Skeletal muscle tissue (tissue), 4 donors: ENCODE measurements around the gene RBCK1. TPM values are rescaled to one million over a fixed set of nuclear protein-coding genes. Genes with fewer than 3 reads are reported as not detected.
"Not testable (repeated sequence)": the region's sequence is repeated elsewhere in the genome, so short reads cannot be mapped to it uniquely, and the experiment has no call there.

Source experiments
- H3K27ac ChIP-seq: one replicate; pipeline ENCODE4 v1.7.0; 2013; ENCODE audit warnings: mild to moderate bottlenecking, low read depth, low read length, inconsistent platforms
- H3K27me3 ChIP-seq, 3 donors: one replicate each; pipeline ENCODE4 v1.7.0; 2013; ENCODE audit warnings: low read length in 3 of 3; ENCODE audit not compliant: control insufficient read depth in 3 of 3, insufficient read depth in 3 of 3
- H3K36me3 ChIP-seq, 3 donors: one replicate each; pipeline ENCODE4 v1.7.0; 2013; ENCODE audit warnings: low read length in 3 of 3; ENCODE audit not compliant: control insufficient read depth in 3 of 3, insufficient read depth in 3 of 3
- H3K4me1 ChIP-seq, 3 donors: one replicate each; pipeline ENCODE4 v1.7.0; 2013; ENCODE audit warnings: low read length in 3 of 3, mild to moderate bottlenecking in 3 of 3; ENCODE audit not compliant: control insufficient read depth in 3 of 3, insufficient read depth in 3 of 3
- H3K4me3 ChIP-seq, 3 donors: one replicate each; pipeline ENCODE4 v1.7.0; 2013; ENCODE audit warnings: low read length in 3 of 3
- H3K9ac ChIP-seq, 3 donors: one replicate each; pipeline ENCODE4 v1.7.0; 2013; ENCODE audit warnings: low read length in 3 of 3, mild to moderate bottlenecking in 3 of 3, moderate library complexity in 2 of 3, low read depth in 1 of 3
- H3K9me3 ChIP-seq, 3 donors: one replicate each; pipeline ENCODE4 v1.7.0; 2013; ENCODE audit warnings: low read length in 3 of 3; ENCODE audit not compliant: control insufficient read depth in 3 of 3
- total RNA-seq: library from RNA; depleted of rRNA; stranded (reverse); fragments of >200 nt; gene quantifications from one replicate; pipeline ENCODE4 v1.2.3, GENCODE V29; 2014
- donor health status: Osteomylitis.

RBCK1 gene
- total RNA-seq, 1 donor from 2014 or later, result 29.2 TPM

DNA sequence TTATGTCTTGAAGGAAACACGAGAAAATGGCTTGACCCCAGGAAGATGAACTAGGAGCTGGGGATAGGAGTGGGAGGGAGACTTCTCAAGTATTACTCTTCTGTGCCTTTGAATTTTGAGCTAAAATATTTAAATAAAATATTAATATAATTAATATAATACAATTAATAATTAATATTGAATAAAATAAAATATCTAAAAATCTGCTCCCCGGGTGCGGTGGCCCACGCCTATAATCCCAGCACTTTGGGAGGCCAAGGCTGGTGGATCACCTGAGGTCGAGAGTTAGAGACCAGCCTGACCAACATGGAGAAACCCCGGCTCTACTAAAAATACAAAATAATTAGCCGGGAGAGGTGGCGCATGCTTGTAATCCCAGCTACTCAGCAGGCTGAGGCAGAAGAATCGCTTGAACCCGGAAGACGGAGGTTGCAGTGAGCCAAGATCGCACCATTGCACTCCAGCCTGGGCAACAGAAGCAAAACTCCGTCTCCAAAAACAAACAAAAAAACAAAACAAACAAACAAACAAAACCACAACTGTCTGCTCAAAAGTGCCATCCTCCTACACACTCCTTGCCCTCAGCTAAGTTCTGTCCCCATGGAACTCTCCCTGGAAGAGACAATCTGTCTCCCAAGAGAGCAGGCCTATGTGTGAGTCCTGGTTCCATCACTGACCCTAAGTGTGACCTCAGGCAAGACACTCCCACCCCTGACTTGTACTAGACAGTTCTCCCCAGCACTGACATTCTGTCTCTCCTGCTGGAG lies 41.2 kb upstream of the RBCK1 start:
- Histone ChIP-seq H3K27me3 (peaks cover 0 to 3% (median 0%) of the 10 kb centered on the region in 3 donors), H3K4me3 (no peak overlapping the region), H3K9ac (no peak overlapping the region), H3K4me1 (peaks cover 6 to 16% (median 12%) of the 10 kb centered on the region in 3 donors), H3K36me3 (no peaks in the 10 kb centered on the region), H3K27ac (no peak overlapping the region), H3K9me3 (no peaks in the 10 kb centered on the region)

DNA sequence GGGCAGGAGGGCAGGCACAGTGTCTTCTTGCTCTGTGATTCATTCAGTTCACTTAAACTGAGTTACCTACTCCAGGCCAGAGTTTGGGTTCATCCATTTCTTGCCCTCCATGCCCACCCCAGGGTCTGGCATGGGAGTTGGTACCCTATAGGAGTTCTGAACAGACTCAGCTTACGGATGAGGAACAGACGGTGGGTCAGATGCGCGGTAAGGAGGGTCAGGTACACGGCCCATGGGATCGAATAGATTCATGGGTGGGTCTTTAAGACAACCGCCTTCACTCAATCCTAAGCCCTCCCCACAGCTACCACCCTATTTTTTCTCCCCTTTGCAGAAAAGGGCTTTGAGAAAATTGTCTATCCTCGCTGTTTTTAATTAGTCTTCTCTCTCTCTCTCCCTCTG lies 40.6 kb upstream of the RBCK1 start:
- Histone ChIP-seq H3K4me3 (no peak overlapping the region), H3K27ac (no peak overlapping the region), H3K9me3 (no peaks in the 10 kb centered on the region), H3K4me1 (peaks cover 11 to 20% (median 13%) of the 10 kb centered on the region in 3 donors), H3K36me3 (no peaks in the 10 kb centered on the region), H3K9ac (no peak overlapping the region), H3K27me3 (peaks cover 0 to 3% (median 0%) of the 10 kb centered on the region in 3 donors)

DNA sequence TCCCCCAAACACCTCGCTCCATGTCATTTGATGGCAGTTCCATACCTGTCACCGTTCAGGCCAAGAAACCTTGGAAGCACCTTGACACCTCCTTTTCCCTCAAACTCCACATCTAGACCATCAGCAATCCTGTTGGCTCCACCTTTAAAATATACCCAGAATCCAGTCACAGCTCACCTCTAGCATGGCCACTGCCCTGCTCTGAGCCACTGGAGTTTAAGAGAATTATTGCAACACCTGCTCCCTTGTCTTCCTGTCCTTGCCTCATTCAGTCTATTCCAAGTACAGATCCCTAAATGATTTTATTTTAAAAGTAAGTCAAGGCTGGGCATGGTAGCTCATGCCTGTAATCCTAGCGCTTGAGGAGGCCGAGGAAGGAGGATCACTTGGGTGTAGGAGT lies 39.2 kb upstream of the RBCK1 start:
- peaks cover 0 to 3% (median 0%) of the 10 kb centered on the region in 3 donors for H3K27me3 ChIP-seq
- H3K36me3 ChIP-seq, result no peaks in the 10 kb centered on the region
- H3K4me3 ChIP-seq, result no peak overlapping the region
- no peak overlapping the region for H3K27ac ChIP-seq
- H3K9ac ChIP-seq, result no peak overlapping the region
- no peaks in the 10 kb centered on the region for H3K9me3 ChIP-seq
- H3K4me1 ChIP-seq, result peaks cover 11 to 23% (median 15%) of the 10 kb centered on the region in 3 donors

DNA sequence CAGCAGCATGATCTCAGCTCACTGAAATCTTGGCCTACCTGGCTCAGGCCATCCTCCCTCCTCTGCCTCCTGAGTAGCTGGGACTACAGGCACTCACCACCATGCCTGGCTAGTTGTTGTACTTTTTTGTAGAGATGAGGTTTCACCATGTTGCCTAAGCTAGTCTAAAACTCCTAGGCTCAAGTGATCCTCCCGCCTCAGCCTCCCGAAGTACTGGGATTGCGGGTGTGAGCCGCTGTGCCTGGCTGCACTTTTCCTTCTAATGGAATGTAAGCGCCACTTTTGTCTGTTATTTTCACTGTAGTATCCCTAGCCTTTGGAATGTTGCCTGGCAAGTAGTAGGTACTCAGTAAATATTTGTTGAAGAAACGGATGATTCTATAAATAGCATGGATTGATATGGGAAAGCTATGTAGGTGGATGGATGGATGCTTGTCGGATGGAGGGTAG lies 37.9 kb upstream of the RBCK1 start:
- H3K36me3 ChIP-seq, result no peaks in the 10 kb centered on the region
- no peaks in the 10 kb centered on the region for H3K9me3 ChIP-seq
- H3K27ac ChIP-seq, result no peak overlapping the region
- H3K9ac ChIP-seq, result no peak overlapping the region
- peaks cover 11 to 23% (median 15%) of the 10 kb centered on the region in 3 donors for H3K4me1 ChIP-seq
- H3K27me3 ChIP-seq, result peaks cover 0 to 3% (median 0%) of the 10 kb centered on the region in 3 donors
- H3K4me3 ChIP-seq, result no peak overlapping the region

DNA sequence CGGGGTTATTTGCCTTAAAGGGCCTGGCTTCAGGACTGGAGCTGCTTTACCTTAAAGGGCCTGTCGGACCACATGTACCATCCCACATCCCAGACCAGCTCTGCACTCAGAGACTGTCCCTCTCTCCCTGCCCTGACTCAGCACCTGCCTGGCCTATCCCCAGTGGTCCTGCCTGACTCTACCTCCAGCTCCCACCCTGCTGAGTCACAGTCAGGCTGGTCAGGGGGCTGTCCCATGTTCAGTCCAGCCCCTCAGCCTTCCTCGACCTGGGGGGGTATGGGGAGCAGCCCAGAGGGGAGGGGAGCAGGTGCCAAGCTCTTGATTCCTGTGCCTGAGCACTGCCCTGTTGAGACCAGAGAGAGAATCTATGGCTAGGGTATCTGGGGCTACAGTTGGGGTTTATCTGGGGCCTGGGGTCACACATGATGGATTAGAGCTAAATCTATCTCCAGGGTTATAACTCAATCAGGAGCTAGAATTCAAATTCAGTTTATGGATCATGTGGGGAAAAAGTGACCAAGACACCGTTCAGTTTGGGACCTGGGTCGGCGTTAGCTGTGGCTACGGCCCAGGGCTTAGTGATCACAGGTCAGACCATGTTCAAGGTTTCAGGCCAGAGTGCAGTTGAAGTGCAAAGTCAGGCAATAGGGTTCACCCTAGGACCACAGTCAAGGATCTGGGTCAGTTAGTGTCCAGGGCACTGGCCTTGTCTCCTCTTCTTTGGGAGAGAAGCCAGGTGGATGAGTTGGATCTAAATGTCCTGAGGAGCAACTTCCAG lies 36.9 kb upstream of the RBCK1 start:
- no peak overlapping the region for H3K27ac ChIP-seq
- H3K9me3 ChIP-seq, result no peaks in the 10 kb centered on the region
- peaks cover 11 to 23% (median 15%) of the 10 kb centered on the region in 3 donors for H3K4me1 ChIP-seq
- no peaks in the 10 kb centered on the region for H3K27me3 ChIP-seq
- no peaks in the 10 kb centered on the region for H3K36me3 ChIP-seq
- H3K4me3 ChIP-seq, result no peak overlapping the region
- no peak overlapping the region for H3K9ac ChIP-seq

DNA sequence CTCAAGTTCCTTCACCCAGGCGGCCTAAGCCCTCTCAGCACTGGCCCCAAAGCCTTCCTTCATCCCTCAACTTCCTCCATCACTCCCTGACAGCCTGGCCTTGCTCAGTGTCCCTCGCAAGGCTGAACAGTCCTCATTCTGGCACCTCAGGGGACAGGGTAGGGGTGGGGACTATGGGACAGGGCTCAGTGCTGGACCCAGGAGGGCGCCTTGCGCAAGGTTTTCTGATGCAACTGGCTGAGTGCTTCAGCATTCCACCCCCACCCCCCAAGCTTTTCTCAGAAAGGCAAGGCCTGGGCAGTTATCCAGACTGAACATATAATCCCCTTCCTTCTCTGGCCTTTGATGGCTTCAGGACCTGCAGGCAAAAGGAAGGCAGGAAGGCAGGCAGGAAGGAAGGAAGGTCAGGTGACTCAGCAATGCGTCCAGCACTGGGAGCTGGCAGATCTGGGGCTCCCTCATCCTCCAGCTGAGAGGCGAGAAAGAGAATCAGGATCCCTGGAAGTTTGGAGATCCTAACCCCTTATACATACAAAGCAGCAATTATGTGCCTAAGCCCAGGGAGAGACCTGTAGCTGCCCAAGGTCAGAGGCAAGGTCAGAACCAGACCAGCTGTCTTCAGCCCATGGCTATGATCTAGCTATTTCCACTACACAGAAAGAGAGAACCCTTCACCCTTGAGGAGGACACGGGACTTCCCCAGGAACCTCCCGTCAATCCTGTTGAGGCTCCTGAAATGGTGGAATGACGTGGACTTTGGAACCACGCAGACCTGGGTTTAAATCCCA lies 36.1 kb upstream of the RBCK1 start:
- H3K4me1 ChIP-seq, result peaks cover 11 to 23% (median 15%) of the 10 kb centered on the region in 3 donors
- H3K36me3 ChIP-seq, result no peaks in the 10 kb centered on the region
- no peak overlapping the region for H3K9ac ChIP-seq
- no peaks in the 10 kb centered on the region for H3K9me3 ChIP-seq
- H3K27me3 ChIP-seq, result no peaks in the 10 kb centered on the region
- no peak overlapping the region for H3K4me3 ChIP-seq
- H3K27ac ChIP-seq, result no peak overlapping the region

DNA sequence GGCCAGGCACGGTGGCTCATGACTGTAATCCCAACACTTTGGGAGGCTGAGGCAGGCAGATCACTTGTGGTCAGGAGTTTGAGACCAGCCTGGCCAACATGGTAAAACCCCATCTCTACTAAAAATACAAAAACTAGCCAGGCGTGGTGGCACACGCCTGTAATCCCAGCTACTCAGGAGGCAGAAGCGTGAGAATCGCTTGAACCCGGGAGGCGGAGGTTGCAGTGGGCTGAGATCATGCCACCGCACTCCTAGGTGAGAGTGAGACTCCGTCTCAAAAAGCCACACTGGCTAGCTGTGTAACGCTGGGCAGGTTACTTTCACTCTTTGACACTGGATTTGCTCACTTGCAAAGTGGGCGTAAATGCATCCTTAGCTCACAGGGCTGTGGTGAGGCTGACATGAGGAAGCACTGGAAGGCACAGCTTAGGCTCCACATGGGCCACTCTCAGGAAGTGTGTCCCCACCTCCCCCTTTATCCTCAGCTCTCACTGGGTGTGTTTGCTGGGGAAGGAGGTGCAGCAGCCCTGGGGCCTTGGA lies 35.5 kb upstream of the RBCK1 start:
- not testable (repeated sequence) for H3K27ac ChIP-seq, H3K9me3 ChIP-seq, H3K36me3 ChIP-seq, H3K9ac ChIP-seq, H3K4me3 ChIP-seq, H3K27me3 ChIP-seq
- H3K4me1 ChIP-seq, result peaks cover 11 to 23% (median 15%) of the 10 kb centered on the region in 3 donors

DNA sequence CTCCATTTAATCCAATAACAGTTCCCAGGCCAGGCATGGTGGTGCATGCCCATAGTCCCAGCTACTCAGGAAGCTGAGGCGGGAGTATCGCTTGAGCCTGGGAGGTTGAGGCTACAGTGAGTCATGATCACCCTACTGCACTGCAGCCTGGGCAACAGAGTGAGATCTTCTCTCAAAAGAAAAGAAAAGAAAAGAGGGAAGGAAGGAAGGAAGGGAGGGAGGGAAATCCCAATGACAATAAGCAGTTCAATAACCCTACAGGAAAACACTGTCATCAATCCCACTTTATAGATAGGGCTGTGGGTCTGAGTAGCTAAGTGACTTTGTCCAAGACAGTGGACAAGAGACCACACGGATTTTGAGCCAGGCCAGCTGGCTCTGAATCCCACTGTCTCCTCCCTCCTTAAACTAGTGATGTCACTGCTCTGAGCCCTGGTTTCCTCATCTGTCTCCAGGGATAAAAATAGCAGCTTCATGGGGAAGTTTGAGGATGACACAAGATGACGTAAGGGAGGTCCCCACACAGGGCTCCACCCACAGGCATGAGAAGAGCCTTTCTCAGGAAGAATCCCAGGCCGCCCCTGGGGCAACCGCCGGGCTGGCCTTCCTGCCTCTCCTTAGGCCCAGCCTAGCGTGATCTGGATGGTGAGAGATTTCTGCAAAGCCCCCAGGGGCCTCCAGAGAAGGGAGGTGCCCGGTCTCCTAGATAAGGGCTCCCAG lies 34.8 kb upstream of the RBCK1 start:
- H3K9me3 ChIP-seq, result no peaks in the 10 kb centered on the region
- H3K4me1 ChIP-seq, result peaks cover 11 to 23% (median 15%) of the 10 kb centered on the region in 3 donors
- no peak overlapping the region for H3K4me3 ChIP-seq
- H3K27ac ChIP-seq, result no peak overlapping the region
- H3K36me3 ChIP-seq, result no peaks in the 10 kb centered on the region
- no peak overlapping the region for H3K9ac ChIP-seq
- no peaks in the 10 kb centered on the region for H3K27me3 ChIP-seq

DNA sequence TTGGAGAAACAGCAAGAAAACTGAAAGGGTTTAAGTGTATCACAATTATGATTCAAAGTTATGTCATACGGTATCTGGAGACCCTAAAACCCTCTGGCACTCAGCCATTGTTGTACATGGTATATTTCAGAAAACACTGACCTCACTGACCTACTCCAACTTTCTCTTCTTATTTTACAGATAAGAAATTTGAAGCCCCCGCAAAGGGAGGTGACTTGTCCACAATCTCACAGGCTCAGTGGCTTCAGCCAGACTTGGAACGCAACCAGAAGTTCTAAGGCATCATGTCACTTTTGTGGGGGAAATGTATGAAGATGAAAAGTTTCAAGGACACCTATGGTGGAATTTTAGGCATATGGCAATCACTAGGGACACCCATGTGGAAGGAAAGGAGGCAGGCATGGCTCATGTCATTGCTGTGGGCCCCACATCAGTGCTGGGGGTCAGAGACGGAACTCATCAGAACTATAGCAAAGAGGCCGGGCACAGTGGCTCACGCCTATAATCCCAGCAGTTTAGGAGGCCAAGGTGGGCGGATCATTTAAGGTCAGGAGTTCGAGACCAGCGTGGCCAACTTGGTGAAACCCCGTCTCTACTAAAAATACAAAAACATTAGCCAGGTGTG lies 32.7 kb upstream of the RBCK1 start:
- H3K27me3 ChIP-seq, result peaks cover 3 to 8% (median 6%) of the 10 kb centered on the region in 3 donors
- no peaks in the 10 kb centered on the region for H3K36me3 ChIP-seq
- no peak overlapping the region for H3K27ac ChIP-seq
- H3K9ac ChIP-seq, result no peak overlapping the region
- peaks cover 11 to 23% (median 15%) of the 10 kb centered on the region in 3 donors for H3K4me1 ChIP-seq
- no peak overlapping the region for H3K4me3 ChIP-seq
- no peaks in the 10 kb centered on the region for H3K9me3 ChIP-seq
